HG03039 (cell line): ENCODE data around the gene PLSCR3.

Experiments used
- ATAC-seq: cut with Tn5 transposase; IDR thresholded peaks from one replicate; pipeline ENCODE4 v1.9.1; 2021; ENCODE audit warnings: mild to moderate bottlenecking, moderate library complexity; ENCODE audit not compliant: unreplicated experiment

PLSCR3 gene

GRCh38 chr17:7426896-7427489 is 32.7 kb upstream of the PLSCR3 start:
- ATAC-seq: no peak

DNA sequence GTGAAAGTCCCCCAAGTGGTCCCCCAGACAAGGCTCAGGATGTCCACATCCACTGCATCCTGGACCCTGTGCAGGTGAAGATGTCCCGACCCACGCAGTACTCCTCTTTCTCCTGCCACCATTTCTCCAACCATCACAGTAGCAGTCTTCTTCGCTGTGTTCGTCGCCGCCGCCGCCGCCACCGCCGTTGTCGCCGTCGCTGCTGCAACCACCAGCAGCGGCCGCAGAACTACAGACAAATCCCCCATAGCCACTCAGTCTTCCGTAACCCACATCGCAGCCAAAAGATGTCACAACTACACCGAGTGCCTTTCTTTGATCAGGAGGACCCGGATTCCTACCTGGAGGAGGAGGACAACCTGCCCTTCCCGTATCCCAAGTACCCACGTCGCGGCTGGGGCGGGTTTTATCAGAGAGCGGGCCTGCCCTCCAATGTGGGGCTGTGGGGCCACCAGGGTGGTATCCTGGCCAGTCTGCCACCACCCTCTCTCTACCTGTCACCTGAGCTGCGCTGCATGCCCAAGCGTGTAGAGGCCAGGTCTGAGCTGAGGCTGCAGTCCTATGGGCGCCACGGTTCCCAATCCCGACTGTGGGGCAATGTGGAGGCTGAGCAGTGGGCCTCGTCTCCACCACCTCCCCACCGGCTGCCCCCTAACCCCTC is 32.0 kb upstream of the PLSCR3 start:
- ATAC-seq: no peak

GRCh38 chr17:7425756-7426155 is 31.4 kb upstream of the PLSCR3 start:
- no peak for ATAC-seq

GRCh38 chr17:7425316-7425715 is 31.0 kb upstream of the PLSCR3 start, which contains the start of gene SPEM2:
SPEM2 (plus strand) TSS chr17:7425616; CDS start chr17:7425689, 73 bp downstream.
- ATAC-seq: no peak

GRCh38 chr17:7423679-7424078 is 29.4 kb upstream of the PLSCR3 start:
- ATAC-seq: no peak

DNA sequence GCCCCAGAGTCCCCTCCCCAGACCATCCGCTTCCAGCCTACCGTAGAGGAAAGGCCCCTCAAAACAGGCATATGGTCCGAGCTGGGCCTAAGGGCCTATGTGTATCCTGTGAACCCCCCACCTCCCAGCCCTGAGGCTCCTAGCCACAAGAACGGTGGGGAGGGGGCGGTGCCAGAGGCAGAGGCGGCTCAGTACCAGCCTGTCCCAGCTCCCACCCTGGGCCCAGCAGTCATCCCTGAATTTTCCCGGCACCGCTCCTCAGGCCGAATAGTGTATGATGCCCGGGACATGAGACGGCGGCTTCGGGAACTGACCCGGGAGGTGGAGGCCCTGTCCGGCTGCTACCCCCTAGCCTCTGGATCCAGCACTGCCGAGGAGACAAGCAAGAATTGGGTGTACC is 26.9 kb upstream of the PLSCR3 start:
- ATAC-seq: no peak

GRCh38 chr17:7419819-7420610 is 25.7 kb upstream of the PLSCR3 start, which contains the start of gene SPEM1:
SPEM1 (plus strand) TSS chr17:7420324; CDS start chr17:7420385, 61 bp downstream.
- ATAC-seq: no peak

GRCh38 chr17:7418472-7419152 is 24.3 kb upstream of the PLSCR3 start:
- no peak for ATAC-seq

- ATAC-seq: no peak
Measured at GRCh38 chr17:7417056-7417655, 22.8 kb upstream of the PLSCR3 start.

DNA sequence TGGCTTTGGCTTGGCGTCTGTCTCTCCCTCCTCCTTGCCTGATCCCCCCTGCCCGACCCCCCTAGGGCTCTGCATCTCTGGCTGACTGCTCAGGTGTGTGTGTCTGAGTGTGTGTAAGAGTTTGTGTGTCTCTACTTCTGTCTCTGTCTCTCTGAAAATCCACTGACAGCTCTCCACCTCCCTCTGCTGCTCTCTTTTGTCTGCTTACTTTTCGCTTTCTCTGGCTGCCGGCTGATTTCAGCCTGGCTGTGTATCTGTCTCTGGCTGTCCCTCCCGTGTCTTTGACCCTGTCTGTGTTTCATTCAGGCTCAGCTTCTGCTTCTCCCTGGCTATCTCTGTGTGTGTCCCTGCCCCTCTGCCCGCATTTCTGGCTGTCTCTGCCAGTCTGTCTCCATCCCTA is 22.0 kb upstream of the PLSCR3 start:
- no peak for ATAC-seq

- no peak for ATAC-seq
Measured at GRCh38 chr17:7415784-7416183, 21.5 kb upstream of the PLSCR3 start.

DNA sequence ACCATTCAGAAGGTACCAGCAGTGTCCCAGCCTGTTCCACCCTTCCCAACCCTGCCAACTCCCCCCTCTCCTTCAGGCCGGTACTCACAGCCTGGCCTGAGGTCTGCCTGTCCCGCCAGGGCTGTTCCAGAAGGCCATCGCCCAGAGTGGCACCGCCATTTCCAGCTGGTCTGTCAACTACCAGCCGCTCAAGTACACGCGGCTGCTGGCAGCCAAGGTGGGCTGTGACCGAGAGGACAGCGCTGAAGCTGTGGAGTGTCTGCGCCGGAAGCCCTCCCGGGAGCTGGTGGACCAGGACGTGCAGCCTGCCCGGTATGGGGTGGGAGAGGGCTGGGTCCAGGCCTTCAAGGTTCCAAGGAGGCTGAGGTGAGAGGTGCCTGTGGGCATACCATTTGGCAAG is 20.5 kb upstream of the PLSCR3 start:
- ATAC-seq: no peak

GRCh38 chr17:7413346-7413985 is 19.1 kb upstream of the PLSCR3 start:
- no peak for ATAC-seq

DNA sequence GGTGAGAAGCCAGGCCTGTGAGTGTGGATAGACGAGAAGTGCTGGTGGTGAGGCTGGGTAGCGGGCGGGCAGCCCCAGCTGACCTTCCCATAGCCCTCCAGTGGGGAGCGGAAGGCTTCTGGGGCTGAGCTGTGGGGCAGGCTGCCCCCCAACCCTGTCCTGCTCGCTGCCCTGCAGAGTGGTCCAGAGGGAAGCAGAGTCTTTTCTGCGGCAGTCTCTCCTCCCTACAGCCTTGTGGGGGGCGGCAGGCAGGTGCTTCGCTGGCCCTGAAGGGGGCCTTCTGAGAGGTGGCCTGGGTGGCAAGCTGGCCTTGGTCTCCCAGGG is 17.1 kb upstream of the PLSCR3 start:
- ATAC-seq: no peak

- no peak for ATAC-seq
Measured at GRCh38 chr17:7410634-7411426, 16.5 kb upstream of the PLSCR3 start.

DNA sequence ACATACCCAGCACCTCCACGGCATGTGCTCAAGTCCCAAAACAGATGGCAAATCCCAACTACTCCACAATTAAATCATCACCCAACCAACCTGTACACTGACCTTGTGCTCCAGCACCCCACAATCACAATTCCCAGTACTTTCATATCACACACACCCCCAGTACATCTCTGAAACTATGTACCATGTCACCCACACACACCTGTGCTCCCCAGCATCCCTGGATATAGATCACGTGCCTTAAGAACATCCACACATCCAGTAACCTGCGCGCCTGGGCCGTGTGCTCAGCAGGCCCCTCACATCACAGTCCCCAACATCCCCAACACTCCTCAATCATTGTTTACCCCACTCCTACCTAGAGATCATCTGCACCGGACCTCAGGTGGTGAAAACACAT is 15.4 kb upstream of the PLSCR3 start:
- no peak for ATAC-seq

DNA sequence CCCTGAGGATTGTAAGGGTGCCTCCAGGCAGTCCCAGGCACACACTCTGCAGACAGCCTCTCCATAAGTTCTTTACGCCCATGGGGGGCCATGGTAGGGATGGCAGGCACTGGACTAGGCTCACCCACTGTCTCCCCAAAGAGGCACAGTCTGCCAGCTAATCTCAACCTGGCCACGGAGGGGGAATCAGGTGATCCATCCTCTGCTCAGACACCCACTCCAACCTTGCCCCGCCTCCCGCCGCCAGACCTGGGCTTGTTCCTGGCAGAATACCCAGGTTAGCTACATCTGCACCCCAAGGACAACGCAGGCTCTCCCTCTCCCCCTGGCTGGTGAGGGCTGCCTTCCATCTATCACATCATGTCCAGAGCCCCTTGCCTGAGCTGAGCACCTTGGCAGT is 14.5 kb upstream of the PLSCR3 start:
- no peak for ATAC-seq

DNA sequence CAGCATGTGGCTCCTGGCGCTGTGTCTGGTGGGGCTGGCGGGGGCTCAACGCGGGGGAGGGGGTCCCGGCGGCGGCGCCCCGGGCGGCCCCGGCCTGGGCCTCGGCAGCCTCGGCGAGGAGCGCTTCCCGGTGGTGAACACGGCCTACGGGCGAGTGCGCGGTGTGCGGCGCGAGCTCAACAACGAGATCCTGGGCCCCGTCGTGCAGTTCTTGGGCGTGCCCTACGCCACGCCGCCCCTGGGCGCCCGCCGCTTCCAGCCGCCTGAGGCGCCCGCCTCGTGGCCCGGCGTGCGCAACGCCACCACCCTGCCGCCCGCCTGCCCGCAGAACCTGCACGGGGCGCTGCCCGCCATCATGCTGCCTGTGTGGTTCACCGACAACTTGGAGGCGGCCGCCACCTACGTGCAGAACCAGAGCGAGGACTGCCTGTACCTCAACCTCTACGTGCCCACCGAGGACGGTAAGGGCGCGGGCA is 14.0 kb upstream of the PLSCR3 start:
- ATAC-seq: no peak

GRCh38 chr17:7407485-7408251 is 13.3 kb upstream of the PLSCR3 start, which contains the start of gene NLGN2:
NLGN2 (plus strand) TSS chr17:7407845; CDS start chr17:7408256, 411 bp downstream.
- ATAC-seq: no peak
